ENCODE results near the gene LONP1. TPM values are rescaled to one million over a fixed set of nuclear protein-coding genes. Genes with fewer than 3 reads are reported as not detected.

LONP1 gene
- total and polyA plus RNA-seq, 4 donors: 32.3 to 83.9 (median 57.5) TPM

DNA sequence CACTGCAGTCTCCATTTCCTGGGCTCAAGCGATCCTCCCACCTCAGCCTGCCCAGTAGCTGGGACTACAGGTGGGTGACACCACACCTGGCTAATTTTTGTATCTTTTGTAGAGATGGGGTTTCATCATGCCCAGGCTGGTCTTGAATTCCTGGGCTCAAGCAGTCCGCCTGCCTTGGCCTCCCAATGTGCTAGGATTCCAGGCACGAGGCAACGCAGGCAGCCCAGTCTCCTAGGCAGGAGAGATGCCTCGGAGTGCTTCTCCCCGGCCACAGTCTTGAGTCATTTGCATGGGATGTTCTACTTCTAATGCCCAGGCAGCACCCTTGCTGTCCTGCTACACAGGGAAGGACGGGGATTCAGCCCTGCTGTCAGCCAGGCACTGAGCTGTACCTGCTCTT is 48.3 kb downstream of the LONP1 start:
- Histone ChIP-seq H3K4me3 (ENCODE audit: low read depth in 1 of 3, low read length in 3 of 3) (no peak overlapping the region), H3K36me3 (ENCODE audit: control insufficient read depth in 4 of 4, insufficient read depth in 3 of 4, low read depth in 1 of 4, low read length in 3 of 4) (peaks cover 17 to 35% (median 23%) of the 10 kb centered on the region in 4 donors), H3K27me3 (ENCODE audit: control insufficient read depth in 4 of 4, insufficient read depth in 4 of 4, low read length in 3 of 4) (no peaks in the 10 kb centered on the region), H3K9ac (ENCODE audit: low read depth in 1 of 2, low read length in 2 of 2) (no peak overlapping the region), H3K27ac (ENCODE audit: low read depth in 1 of 2, low read length in 2 of 2) (no peak overlapping the region), H3K9me3 (ENCODE audit: control insufficient read depth in 4 of 4, low read length in 3 of 4) (no peaks in the 10 kb centered on the region), H3K4me1 (ENCODE audit: control insufficient read depth in 4 of 4, insufficient read depth in 4 of 4, low read length in 3 of 4) (no peaks in the 10 kb centered on the region)
- DNase-seq (ENCODE audit: low spot score): no peak
- 97% methylated on average over 7 of the region's 7 CpGs for WGBS
- TF ChIP-seq TAF1 (conservative IDR thresholded peaks at IDR 0.05) (no peak), FOXA1 (IDR thresholded peaks at IDR 0.05) (no peak), FOXA2 (IDR thresholded peaks at IDR 0.05) (no peak), HNF4A (conservative IDR thresholded peaks at IDR 0.05) (no peak), NR2F2 (IDR thresholded peaks at IDR 0.05) (no peak)
- TF ChIP-seq, protein P1, sequence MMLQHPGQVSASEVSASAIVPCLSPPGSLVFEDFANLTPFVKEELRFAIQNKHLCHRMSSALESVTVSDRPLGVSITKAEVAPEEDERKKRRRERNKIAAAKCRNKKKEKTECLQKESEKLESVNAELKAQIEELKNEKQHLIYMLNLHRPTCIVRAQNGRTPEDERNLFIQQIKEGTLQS (IDR thresholded peaks at IDR 0.05): no peak

DNA sequence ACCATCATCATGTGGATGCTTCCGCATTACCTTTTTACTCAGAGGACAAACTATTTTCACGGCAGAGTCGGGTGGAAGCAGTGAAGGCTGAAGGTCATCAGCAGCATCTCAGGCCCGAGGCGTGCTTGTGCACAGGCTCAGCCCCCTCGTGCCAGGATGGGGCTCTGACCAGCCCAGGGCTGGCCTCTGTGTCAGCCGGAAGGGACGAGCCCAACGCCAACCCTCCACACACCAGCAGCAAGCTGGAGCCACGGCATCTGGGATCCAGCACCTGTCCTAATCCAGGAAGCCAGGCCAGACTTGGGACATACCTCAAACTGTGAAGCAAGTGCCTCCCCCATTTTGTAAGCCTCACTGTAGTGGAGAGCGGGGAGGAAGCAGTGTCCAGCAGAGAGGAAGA is 50.7 kb downstream of the LONP1 start:
- peaks cover 2 to 18% (median 12%) of the 10 kb centered on the region in 4 donors for H3K4me1 ChIP-seq (ENCODE audit: control insufficient read depth in 4 of 4, insufficient read depth in 4 of 4, low read length in 3 of 4)
- DNase-seq (ENCODE audit: low spot score): no peak
- H3K9me3 ChIP-seq (ENCODE audit: control insufficient read depth in 4 of 4, low read length in 3 of 4): no peaks in the 10 kb centered on the region
- peaks cover 20 to 55% (median 38%) of the 10 kb centered on the region in 4 donors for H3K36me3 ChIP-seq (ENCODE audit: control insufficient read depth in 4 of 4, insufficient read depth in 3 of 4, low read depth in 1 of 4, low read length in 3 of 4)
- H3K4me3 ChIP-seq (ENCODE audit: low read depth in 1 of 3, low read length in 3 of 3): no peak overlapping the region
- no peak overlapping the region for H3K9ac ChIP-seq (ENCODE audit: low read depth in 1 of 2, low read length in 2 of 2)
- TF ChIP-seq, protein P2, sequence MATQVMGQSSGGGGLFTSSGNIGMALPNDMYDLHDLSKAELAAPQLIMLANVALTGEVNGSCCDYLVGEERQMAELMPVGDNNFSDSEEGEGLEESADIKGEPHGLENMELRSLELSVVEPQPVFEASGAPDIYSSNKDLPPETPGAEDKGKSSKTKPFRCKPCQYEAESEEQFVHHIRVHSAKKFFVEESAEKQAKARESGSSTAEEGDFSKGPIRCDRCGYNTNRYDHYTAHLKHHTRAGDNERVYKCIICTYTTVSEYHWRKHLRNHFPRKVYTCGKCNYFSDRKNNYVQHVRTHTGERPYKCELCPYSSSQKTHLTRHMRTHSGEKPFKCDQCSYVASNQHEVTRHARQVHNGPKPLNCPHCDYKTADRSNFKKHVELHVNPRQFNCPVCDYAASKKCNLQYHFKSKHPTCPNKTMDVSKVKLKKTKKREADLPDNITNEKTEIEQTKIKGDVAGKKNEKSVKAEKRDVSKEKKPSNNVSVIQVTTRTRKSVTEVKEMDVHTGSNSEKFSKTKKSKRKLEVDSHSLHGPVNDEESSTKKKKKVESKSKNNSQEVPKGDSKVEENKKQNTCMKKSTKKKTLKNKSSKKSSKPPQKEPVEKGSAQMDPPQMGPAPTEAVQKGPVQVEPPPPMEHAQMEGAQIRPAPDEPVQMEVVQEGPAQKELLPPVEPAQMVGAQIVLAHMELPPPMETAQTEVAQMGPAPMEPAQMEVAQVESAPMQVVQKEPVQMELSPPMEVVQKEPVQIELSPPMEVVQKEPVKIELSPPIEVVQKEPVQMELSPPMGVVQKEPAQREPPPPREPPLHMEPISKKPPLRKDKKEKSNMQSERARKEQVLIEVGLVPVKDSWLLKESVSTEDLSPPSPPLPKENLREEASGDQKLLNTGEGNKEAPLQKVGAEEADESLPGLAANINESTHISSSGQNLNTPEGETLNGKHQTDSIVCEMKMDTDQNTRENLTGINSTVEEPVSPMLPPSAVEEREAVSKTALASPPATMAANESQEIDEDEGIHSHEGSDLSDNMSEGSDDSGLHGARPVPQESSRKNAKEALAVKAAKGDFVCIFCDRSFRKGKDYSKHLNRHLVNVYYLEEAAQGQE (IDR thresholded peaks at IDR 0.05): no peak
- TF ChIP-seq EGR1 (IDR thresholded peaks at IDR 0.05; ENCODE audit: low read depth in 2 of 2): no peak
- TF ChIP-seq, protein P3, sequence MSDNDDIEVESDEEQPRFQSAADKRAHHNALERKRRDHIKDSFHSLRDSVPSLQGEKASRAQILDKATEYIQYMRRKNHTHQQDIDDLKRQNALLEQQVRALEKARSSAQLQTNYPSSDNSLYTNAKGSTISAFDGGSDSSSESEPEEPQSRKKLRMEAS (IDR thresholded peaks at IDR 0.05): no peak
- TF ChIP-seq RAD21 (IDR thresholded peaks at IDR 0.05): no peak
- no peak for TF ChIP-seq HNF4A (conservative IDR thresholded peaks at IDR 0.05)
- no peak for TF ChIP-seq FOXA1 (IDR thresholded peaks at IDR 0.05)
- no peak for TF ChIP-seq GABPA (IDR thresholded peaks at IDR 0.05 in 1 of 2, conservative IDR thresholded peaks at IDR 0.05 in 1 of 2)
- TF ChIP-seq, protein P4, sequence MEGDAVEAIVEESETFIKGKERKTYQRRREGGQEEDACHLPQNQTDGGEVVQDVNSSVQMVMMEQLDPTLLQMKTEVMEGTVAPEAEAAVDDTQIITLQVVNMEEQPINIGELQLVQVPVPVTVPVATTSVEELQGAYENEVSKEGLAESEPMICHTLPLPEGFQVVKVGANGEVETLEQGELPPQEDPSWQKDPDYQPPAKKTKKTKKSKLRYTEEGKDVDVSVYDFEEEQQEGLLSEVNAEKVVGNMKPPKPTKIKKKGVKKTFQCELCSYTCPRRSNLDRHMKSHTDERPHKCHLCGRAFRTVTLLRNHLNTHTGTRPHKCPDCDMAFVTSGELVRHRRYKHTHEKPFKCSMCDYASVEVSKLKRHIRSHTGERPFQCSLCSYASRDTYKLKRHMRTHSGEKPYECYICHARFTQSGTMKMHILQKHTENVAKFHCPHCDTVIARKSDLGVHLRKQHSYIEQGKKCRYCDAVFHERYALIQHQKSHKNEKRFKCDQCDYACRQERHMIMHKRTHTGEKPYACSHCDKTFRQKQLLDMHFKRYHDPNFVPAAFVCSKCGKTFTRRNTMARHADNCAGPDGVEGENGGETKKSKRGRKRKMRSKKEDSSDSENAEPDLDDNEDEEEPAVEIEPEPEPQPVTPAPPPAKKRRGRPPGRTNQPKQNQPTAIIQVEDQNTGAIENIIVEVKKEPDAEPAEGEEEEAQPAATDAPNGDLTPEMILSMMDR (IDR thresholded peaks at IDR 0.05; ENCODE audit: low read depth, low read length, missing input control): no peak
- TF ChIP-seq HNF4G (IDR thresholded peaks at IDR 0.05): no peak
- TF ChIP-seq, protein P5, sequence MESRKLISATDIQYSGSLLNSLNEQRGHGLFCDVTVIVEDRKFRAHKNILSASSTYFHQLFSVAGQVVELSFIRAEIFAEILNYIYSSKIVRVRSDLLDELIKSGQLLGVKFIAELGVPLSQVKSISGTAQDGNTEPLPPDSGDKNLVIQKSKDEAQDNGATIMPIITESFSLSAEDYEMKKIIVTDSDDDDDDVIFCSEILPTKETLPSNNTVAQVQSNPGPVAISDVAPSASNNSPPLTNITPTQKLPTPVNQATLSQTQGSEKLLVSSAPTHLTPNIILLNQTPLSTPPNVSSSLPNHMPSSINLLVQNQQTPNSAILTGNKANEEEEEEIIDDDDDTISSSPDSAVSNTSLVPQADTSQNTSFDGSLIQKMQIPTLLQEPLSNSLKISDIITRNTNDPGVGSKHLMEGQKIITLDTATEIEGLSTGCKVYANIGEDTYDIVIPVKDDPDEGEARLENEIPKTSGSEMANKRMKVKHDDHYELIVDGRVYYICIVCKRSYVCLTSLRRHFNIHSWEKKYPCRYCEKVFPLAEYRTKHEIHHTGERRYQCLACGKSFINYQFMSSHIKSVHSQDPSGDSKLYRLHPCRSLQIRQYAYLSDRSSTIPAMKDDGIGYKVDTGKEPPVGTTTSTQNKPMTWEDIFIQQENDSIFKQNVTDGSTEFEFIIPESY (IDR thresholded peaks at IDR 0.05): no peak
- no peak for TF ChIP-seq NR2F2 (IDR thresholded peaks at IDR 0.05)
- TF ChIP-seq FOXA2 (IDR thresholded peaks at IDR 0.05): no peak
- TF ChIP-seq RXRA (IDR thresholded peaks at IDR 0.05): no peak
- TF ChIP-seq JUND (IDR thresholded peaks at IDR 0.05): no peak
- no peak for TF ChIP-seq YY1 (IDR thresholded peaks at IDR 0.05)
- WGBS: 90% methylated on average over 11 of the region's 11 CpGs
- H3K27me3 ChIP-seq (ENCODE audit: control insufficient read depth in 4 of 4, insufficient read depth in 4 of 4, low read length in 3 of 4): no peaks in the 10 kb centered on the region
- no peak overlapping the region for H3K27ac ChIP-seq (ENCODE audit: low read depth in 1 of 2, low read length in 2 of 2)

All from liver (tissue), 9 donors.